ENCODE results near the gene RWDD1. TPM values are rescaled to one million over a fixed set of nuclear protein-coding genes. Genes with fewer than 3 reads are reported as not detected.

The RWDD1 gene
- total and polyA plus RNA-seq, 2 donors: 67.0 to 90.6 TPM

Other genes starting within 250 kb of the RWDD1 start
- 23.8 TPM for gene DSE, start 200.6 kb upstream of the RWDD1 start, total RNA-seq
- 12.8 TPM for gene DSE, start 200.6 kb upstream of the RWDD1 start, polyA plus RNA-seq
- 43.4 TPM for gene CALHM6, start 110.1 kb upstream of the RWDD1 start, total RNA-seq
- gene CALHM6, start 110.1 kb upstream of the RWDD1 start, polyA plus RNA-seq: 45.3 TPM
- gene CALHM5, start 59.9 kb upstream of the RWDD1 start, total RNA-seq: 0.33 TPM
- 0.62 TPM for gene CALHM5, start 59.9 kb upstream of the RWDD1 start, polyA plus RNA-seq
- gene TRAPPC3L, start 25.8 kb upstream of the RWDD1 start, total RNA-seq: 0.14 TPM
- 0.18 TPM for gene TRAPPC3L, start 25.8 kb upstream of the RWDD1 start, polyA plus RNA-seq
- gene CALHM4, start 17.8 kb upstream of the RWDD1 start, total RNA-seq: not detected
- gene CALHM4, start 17.8 kb upstream of the RWDD1 start, polyA plus RNA-seq: 0.14 TPM
- 0.38 TPM for gene RSPH4A, start 45.0 kb downstream of the RWDD1 start, total RNA-seq
- gene RSPH4A, start 45.0 kb downstream of the RWDD1 start, polyA plus RNA-seq: 0.89 TPM
- gene ZUP1, start 97.3 kb downstream of the RWDD1 start, total RNA-seq: 21.3 TPM
- gene ZUP1, start 97.3 kb downstream of the RWDD1 start, polyA plus RNA-seq: 24.3 TPM
- 23.6 TPM for gene KPNA5, start 109.7 kb downstream of the RWDD1 start, total RNA-seq
- gene KPNA5, start 109.7 kb downstream of the RWDD1 start, polyA plus RNA-seq: 7.3 TPM
- gene FAM162B, start 194.2 kb downstream of the RWDD1 start, total RNA-seq: 2.5 TPM
- 1.9 TPM for gene FAM162B, start 194.2 kb downstream of the RWDD1 start, polyA plus RNA-seq

All from thymus (tissue), 2 donors.